K562 (cell line): Measurements from ENCODE around the gene FAM193A. TPM values are rescaled to one million over a fixed set of nuclear protein-coding genes. Genes with fewer than 3 reads are reported as not detected.

Experiments used
- ATAC-seq: fragments of 200-7000 bp; cut with Tn5 transposase; 3 replicates; pipeline ENCODE4 v1.9.1; 2020; ENCODE audit warnings: moderate library complexity
- BruUV-seq: library from RNA; stranded (reverse); fragments of 400-500 nt; replicated peaks from 2 replicates; lab custom pipeline; 2021; lab: Mats Ljungman, UMichigan
- CTCF ChIA-PET: fragments of 300-600 bp; formaldehyde crosslinking; extraction: SDS; loops from one replicate; lab custom pipeline; 2021; ENCODE audit warnings: low intra/inter-chr PET ratio; lab: Yijun Ruan, JAX
- POLR2A ChIA-PET: fragments of 300-600, 350-650 bp; sonication (Branson Sonifier 250); formaldehyde crosslinking; extraction: SDS; loops from one replicate; lab custom pipeline; 2021; ENCODE audit warnings: antibody characterized with exemption, inconsistent platforms; lab: Yijun Ruan, JAX
- DNase-seq, 4 experiments: peaks; one replicate each; pipeline versions ENCODE4 v3.0.0 to v3.0.0-alpha.2; 2011 to 2018; ENCODE audit warnings: low spot score in 3 of 4, mixed read lengths in 3 of 4; ENCODE audit errors: extremely low read depth in 1 of 4
- FAIRE-seq: peaks from 2 replicates; lab custom pipeline; 2011; peaks lifted over from hg19 to GRCh38; lab: Jason Lieb, UNC
- H2AFZ ChIP-seq: 2 replicates; pipeline ENCODE4 v1.6.0; 2011; ENCODE audit warnings: low read depth, low read length, control low read depth, inconsistent platforms
- H3K27ac ChIP-seq: fragments of 200-600 bp; 3 replicates; pipeline ENCODE4 v1.8.0; 2011; ENCODE audit warnings: low read depth, mild to moderate bottlenecking, control low read depth, inconsistent platforms, low read length, moderate library complexity, mixed read lengths; ENCODE audit errors: extremely low read depth
- H3K27me3 ChIP-seq, 2 experiments: fragments of 300-600 bp in 1 of 2; 2 replicates in 1 of 2; 3 replicates in 1 of 2; pipeline versions ENCODE4 v1.6.0 to v1.8.0; 2011; ENCODE audit warnings: inconsistent platforms in 2 of 2, low read length in 2 of 2, mild to moderate bottlenecking in 1 of 2, mixed read lengths in 1 of 2, moderate library complexity in 1 of 2; ENCODE audit not compliant: control insufficient read depth in 2 of 2, insufficient read depth in 2 of 2
- H3K36me3 ChIP-seq: fragments of 300-600 bp; 3 replicates; pipeline ENCODE4 v1.8.0; 2011; ENCODE audit warnings: mild to moderate bottlenecking, low read length, inconsistent platforms; ENCODE audit not compliant: control insufficient read depth, insufficient read depth
- H3K4me1 ChIP-seq, 2 experiments: fragments of 200-600 bp in 1 of 2; replicated peaks in 1 of 2; 2 replicates in 1 of 2; 3 replicates in 1 of 2; pipeline versions ENCODE4 v1.5.1 to v1.8.0; 2011; ENCODE audit warnings: inconsistent platforms in 2 of 2, low read length in 2 of 2, mild to moderate bottlenecking in 1 of 2, mixed read lengths in 1 of 2, moderate library complexity in 1 of 2; ENCODE audit not compliant: control insufficient read depth in 2 of 2, insufficient read depth in 2 of 2
- H3K4me2 ChIP-seq: 2 replicates; pipeline ENCODE4 v1.6.1; 2011; ENCODE audit warnings: low read length, control low read depth, inconsistent platforms, mixed read lengths; ENCODE audit not compliant: insufficient read depth
- H3K4me3 ChIP-seq: fragments of 200-600 bp; sonication (generic), shearing (Covaris generic); 2 replicates; pipeline ENCODE4 v1.5.1; 2016; ENCODE audit warnings: control low read depth, inconsistent platforms
- H3K79me2 ChIP-seq: fragments of 200-600 bp; 3 replicates; pipeline ENCODE4 v1.8.0; 2011; ENCODE audit warnings: low read length, inconsistent platforms; ENCODE audit not compliant: control insufficient read depth, insufficient read depth
- H3K9ac ChIP-seq, 2 experiments: 2 replicates each; pipeline versions ENCODE4 v1.6.0 to v1.6.1; 2011; ENCODE audit warnings: low read depth in 2 of 2, low read length in 2 of 2, control low read depth in 1 of 2, inconsistent platforms in 1 of 2, mild to moderate bottlenecking in 1 of 2, mixed read lengths in 1 of 2; ENCODE audit not compliant: insufficient read depth in 1 of 2
- H3K9me1 ChIP-seq: one replicate; pipeline ENCODE4 v1.6.0; 2011; ENCODE audit warnings: inconsistent platforms, mild to moderate bottlenecking, low read length, moderate library complexity; ENCODE audit not compliant: control insufficient read depth, insufficient read depth
- H3K9me3 ChIP-seq: replicated peaks from 2 replicates; pipeline ENCODE4 v1.5.1; 2011; ENCODE audit warnings: low read depth, low read length, inconsistent platforms; ENCODE audit not compliant: control insufficient read depth, insufficient read depth
- H4K20me1 ChIP-seq: replicated peaks from 2 replicates; pipeline ENCODE4 v1.6.1; 2011; ENCODE audit warnings: low read length, inconsistent platforms, mixed read lengths; ENCODE audit not compliant: control insufficient read depth, insufficient read depth
- ASH1L ChIP-seq: fragments of 450-650 bp; IDR thresholded peaks from 2 replicates; pipeline ENCODE4 v1.6.1; 2018; ENCODE audit warnings: borderline replicate concordance, mild to moderate bottlenecking, low read depth; ENCODE audit not compliant: partially characterized antibody
- EWSR1 ChIP-seq: fragments of 450-650 bp; IDR thresholded peaks from 2 replicates; pipeline ENCODE4 v1.6.1; 2018; ENCODE audit warnings: borderline replicate concordance, mild to moderate bottlenecking, low read depth, moderate library complexity; ENCODE audit not compliant: partially characterized antibody
- NELFE ChIP-seq: IDR thresholded peaks from 2 replicates; pipeline ENCODE4 v1.6.1; 2011; ENCODE audit warnings: mild to moderate bottlenecking; ENCODE audit not compliant: insufficient read depth, insufficient read length
- POLR2AphosphoS2 ChIP-seq: IDR thresholded peaks from 2 replicates; pipeline ENCODE4 v1.6.1; 2012; ENCODE audit warnings: low read length, improper control_type of control experiment
- REST ChIP-seq, 2 experiments: fragments of 450-650 bp; formaldehyde crosslinking in 1 of 2; IDR thresholded peaks; 2 replicates each; pipeline versions ENCODE4 v1.4.0 to v1.6.1; 2014 to 2020; ENCODE audit warnings: mild to moderate bottlenecking in 2 of 2, borderline replicate concordance in 1 of 2, low read depth in 1 of 2
- ZNF134 ChIP-seq: fragments of 250-450 bp; sonication (Bioruptor Pico); conservative IDR thresholded peaks from 2 replicates; pipeline ENCODE4 v1.4.0; 2020
- ZNF445 ChIP-seq: fragments of 250-450 bp; sonication (Bioruptor Pico); IDR thresholded peaks from 2 replicates; pipeline ENCODE4 v1.4.0; 2020; ENCODE audit warnings: low read depth, mild to moderate bottlenecking, moderate library complexity
- WGBS: fragments of 100-300 bp; shearing (Covaris generic); methylation state at CpG from one replicate; pipeline ENCODE4 v1.1.6; 2016; ENCODE audit warnings: low coverage, mixed read lengths; ENCODE audit not compliant: insufficient coverage; ENCODE audit errors: missing lambda C conversion rate; 5-methylcytosine and 5-hydroxymethylcytosine counted together
- in situ Hi-C: fragments of 300-500 bp; cut with MboI; formaldehyde crosslinking; loops from 4 replicates; pipeline ENCODE4 v1.15.0; 2018; ENCODE audit warnings: inconsistent platforms, mixed read lengths
- intact Hi-C: fragments of 100-400 bp; cut with micrococcal nuclease; formaldehyde crosslinking; loops from 2 replicates; pipeline ENCODE4 v1.14.2; 2022
- polyA plus RNA-seq, 8 experiments: library from polyadenylated mRNA; depleted of rRNA in 4 of 8; stranded (reverse) in 5 of 8; unstranded in 3 of 8; fragments of >200 nt; fragmentation: Nextera tagmentation in 2 of 8; fragmentation: Illumina TruSeq in 1 of 8; extraction: Ambion mirVana in 2 of 8; extraction: Trizol in 1 of 8; gene quantifications; 2 replicates each; pipeline versions ENCODE4 v1.2.1 to v1.2.3, GENCODE V29; 2011 to 2014; ENCODE audit warnings: inconsistent platforms in 1 of 8, missing spikeins in 1 of 8
- total RNA-seq, 7 experiments: library from RNA; depleted of rRNA in 6 of 7; stranded (reverse); fragments of >200 nt in 6 of 7; fragmentation: Illumina TruSeq in 2 of 7; extraction: Trizol in 2 of 7; gene quantifications; 2 replicates each; pipeline versions ENCODE4 v1.2.1 to v1.2.3, GENCODE V29; 2011 to 2021; ENCODE audit warnings: low replicate concordance in 1 of 7
- TF ChIP-seq, protein P1 (sequence below): fragments of 250-450 bp; sonication (Bioruptor Pico); IDR thresholded peaks from 2 replicates; pipeline ENCODE4 v1.4.0; 2020; ENCODE audit warnings: mild to moderate bottlenecking, moderate library complexity
- TF ChIP-seq, protein P2 (sequence below): sonication (generic); formaldehyde crosslinking; IDR thresholded peaks from 2 replicates; pipeline ENCODE4 v1.8.0; 2022; ENCODE audit warnings: mild to moderate bottlenecking, missing genetic modification reagents

The FAM193A gene
- total and polyA plus RNA-seq, 9 of the 15 experiments (the other 6 are each of a cell fraction or from before 2014, with no cell fraction given) = 0.46 to 24.6 (median 9.6) TPM

GRCh38 chr4:2570551-2571222, 34.2 kb downstream of the FAM193A start:
- Histone ChIP-seq H3K79me2 (peaks cover 88% of the 10 kb centered on the region), H3K9me3 (no peaks in the 10 kb centered on the region), H3K4me3 (no peak overlapping the region), H3K36me3 (peaks cover 8% of the 10 kb centered on the region; the same call in 2 of the 3 replicates), H3K9me1 (peaks cover 6% of the 10 kb centered on the region), H3K27ac (no peak overlapping the region), H3K4me1 (peaks cover 12 to 14% of the 10 kb centered on the region in 2 experiments; a peak in 4 of 5 replicates), H2AFZ (no peak overlapping the region), H3K9ac (no peak overlapping the region; a peak in 1 of 4 replicates), H4K20me1 (peaks cover 17% of the 10 kb centered on the region; the same call in 1 of the 2 replicates), H3K4me2 (no peak overlapping the region), H3K27me3 (no peaks in the 10 kb centered on the region)
- DNase-seq (no peak), FAIRE-seq (no peak), ATAC-seq (peak; percentile 43)
- ChIA-PET CTCF (no interaction called here), POLR2A (interaction anchor here (0.6 to 2.5 kb wide), 5 partner anchors 12 to 316 kb away, joined by 3 to 6 read pairs (median 3); no protein-coding TSS in a partner anchor)
- BruUV-seq = no TSS peak
- 84% methylated on average over 11 of the region's 11 CpGs for WGBS
- in situ Hi-C loops = no loop called here
- intact Hi-C loops = no loop called here
- no peak for TF ChIP-seq ASH1L
- no peak for TF ChIP-seq NELFE
- no peak for TF ChIP-seq POLR2AphosphoS2
- TF ChIP-seq, protein P1, sequence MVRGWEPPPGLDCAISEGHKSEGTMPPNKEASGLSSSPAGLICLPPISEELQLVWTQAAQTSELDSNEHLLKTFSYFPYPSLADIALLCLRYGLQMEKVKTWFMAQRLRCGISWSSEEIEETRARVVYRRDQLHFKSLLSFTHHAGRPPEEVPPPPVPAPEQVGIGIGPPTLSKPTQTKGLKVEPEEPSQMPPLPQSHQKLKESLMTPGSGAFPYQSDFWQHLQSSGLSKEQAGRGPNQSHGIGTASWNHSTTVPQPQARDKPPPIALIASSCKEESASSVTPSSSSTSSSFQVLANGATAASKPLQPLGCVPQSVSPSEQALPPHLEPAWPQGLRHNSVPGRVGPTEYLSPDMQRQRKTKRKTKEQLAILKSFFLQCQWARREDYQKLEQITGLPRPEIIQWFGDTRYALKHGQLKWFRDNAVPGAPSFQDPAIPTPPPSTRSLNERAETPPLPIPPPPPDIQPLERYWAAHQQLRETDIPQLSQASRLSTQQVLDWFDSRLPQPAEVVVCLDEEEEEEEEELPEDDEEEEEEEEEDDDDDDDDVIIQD (CRISPR knock-in tag) = no peak
- TF ChIP-seq, protein P2, sequence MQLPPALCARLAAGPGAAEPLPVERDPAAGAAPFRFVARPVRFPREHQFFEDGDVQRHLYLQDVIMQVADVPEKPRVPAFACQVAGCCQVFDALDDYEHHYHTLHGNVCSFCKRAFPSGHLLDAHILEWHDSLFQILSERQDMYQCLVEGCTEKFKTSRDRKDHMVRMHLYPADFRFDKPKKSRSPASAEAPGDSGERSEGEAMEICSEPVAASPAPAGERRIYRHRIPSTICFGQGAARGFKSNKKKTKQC (CRISPR knock-in tag) = no peak
- TF ChIP-seq EWSR1 = no peak
- TF ChIP-seq REST (IDR thresholded peaks at IDR 0.05; ENCODE audit: borderline replicate concordance) = no peak
- TF ChIP-seq REST (CRISPR knock-in tag; IDR thresholded peaks at IDR 0.05; ENCODE audit: low read depth) = no peak
- TF ChIP-seq ZNF445 (CRISPR knock-in tag) = no peak
- no peak for TF ChIP-seq ZNF134
